ENCODE results near the gene UBIAD1. TPM values are rescaled to one million over a fixed set of nuclear protein-coding genes. Genes with fewer than 3 reads are reported as not detected.
"Not testable (repeated sequence)": the region's sequence is repeated elsewhere in the genome, so short reads cannot be mapped to it uniquely, and the experiment has no call there.

Gene UBIAD1
- total and polyA plus RNA-seq, 2 donors: 6.8 to 14.4 TPM

DNA sequence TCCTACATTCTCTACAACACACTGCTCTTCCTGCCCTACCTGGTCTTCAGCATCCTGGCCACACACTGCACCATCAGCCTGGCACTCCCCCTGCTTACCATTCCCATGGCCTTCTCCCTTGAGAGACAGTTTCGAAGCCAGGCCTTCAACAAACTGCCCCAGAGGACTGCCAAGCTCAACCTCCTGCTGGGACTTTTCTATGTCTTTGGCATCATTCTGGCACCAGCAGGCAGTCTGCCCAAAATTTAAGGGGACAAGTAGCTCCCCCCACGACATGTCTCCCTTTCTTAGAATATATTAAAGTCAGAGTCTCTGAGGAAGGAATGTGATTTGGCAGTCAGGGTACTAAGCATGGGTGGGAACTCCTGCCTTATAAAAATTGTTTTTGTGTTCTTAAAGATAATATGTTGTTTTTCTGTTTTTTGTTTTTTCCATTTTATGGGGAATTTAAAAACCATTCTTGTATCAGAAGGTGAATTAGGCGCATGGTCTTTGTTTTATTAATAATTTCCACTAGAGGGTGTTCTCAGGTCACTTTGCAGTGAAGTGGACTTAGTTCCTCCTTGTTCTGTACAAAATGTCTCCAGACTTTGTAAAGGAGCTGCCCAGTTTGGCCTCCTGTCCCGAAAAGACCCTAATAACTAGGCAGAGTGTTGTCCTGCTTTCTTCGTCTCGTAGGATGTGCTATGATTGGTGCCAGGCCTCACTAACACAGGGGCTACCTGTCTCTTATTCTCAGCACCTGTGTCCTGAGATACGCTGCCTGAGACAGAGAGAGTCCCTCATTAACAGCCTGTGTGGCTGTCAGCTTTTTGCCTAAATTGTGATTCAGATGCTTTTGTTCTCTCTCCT is 13.1 kb downstream of the UBIAD1 start:
- no peak overlapping the region for H3K4me3 ChIP-seq (ENCODE audit: low read depth, low read length)
- H3K27ac ChIP-seq (ENCODE audit: low read depth): no peak overlapping the region
- WGBS: 85% methylated on average over 7 of the region's 7 CpGs
- H3K36me3 ChIP-seq (ENCODE audit: insufficient read depth): peaks cover 5% of the 10 kb centered on the region
- no peaks in the 10 kb centered on the region for H3K4me1 ChIP-seq (ENCODE audit: insufficient read depth)
- DNase-seq (ENCODE audit: extremely low spot score): no peak

DNA sequence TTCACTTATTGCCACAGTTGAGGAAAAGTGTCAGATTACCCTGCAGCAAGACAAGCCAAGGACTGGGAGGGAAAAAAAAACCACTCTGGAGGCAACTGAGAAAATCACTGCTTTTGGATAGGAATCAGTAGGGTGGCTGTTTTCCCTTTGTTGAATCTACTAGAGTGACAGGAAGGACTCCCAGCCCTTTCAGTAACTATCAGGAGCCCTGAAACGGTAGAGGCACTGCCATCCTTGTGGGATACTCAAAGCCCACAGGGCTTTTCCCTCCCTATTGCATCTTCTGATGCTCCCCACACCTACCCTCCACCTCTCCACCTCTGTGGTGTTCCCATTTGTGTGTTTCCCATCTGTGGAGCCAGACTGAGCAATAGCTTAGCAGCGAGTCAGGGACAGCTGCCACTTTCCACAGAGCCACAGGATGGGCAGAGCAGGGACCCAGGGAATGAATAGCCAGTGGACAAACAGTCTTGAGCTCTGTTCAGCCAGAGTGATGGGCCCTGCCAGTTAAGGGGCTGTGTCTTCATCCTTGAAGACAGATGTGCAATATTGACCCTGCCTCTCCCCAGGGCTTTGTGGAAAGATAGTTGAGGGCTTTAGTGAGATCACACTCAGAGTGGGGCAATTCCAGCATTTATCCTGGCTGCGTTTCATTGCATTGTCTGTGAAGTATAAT is 13.9 kb downstream of the UBIAD1 start:
- H3K4me3 ChIP-seq (ENCODE audit: low read depth, low read length): no peak overlapping the region
- no peak overlapping the region for H3K27ac ChIP-seq (ENCODE audit: low read depth)
- peaks cover 5% of the 10 kb centered on the region for H3K36me3 ChIP-seq (ENCODE audit: insufficient read depth)
- DNase-seq (ENCODE audit: extremely low spot score): no peak
- 83% methylated on average over 3 of the region's 3 CpGs for WGBS
- no peaks in the 10 kb centered on the region for H3K4me1 ChIP-seq (ENCODE audit: insufficient read depth)

DNA sequence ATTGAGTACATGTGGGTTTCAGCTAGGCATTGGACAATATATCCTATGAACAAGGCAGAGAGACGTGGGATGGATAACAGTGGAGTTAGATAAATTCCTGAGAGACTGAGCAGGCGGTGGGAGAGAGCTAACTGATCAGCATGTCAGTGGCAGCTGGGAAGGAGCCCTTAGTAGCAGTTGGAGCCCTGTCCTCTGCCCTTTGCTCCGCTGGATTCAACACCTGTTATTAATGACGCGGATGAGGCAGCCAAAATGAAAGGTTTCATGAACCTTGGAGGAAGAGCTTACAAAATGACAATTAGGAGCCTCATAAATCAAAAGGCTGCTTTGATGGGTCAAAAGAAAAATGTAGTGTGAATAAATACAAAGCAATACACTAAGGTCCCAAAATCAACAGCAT is 16.1 kb downstream of the UBIAD1 start:
- Histone ChIP-seq H3K36me3 (ENCODE audit: insufficient read depth) (peaks cover 5% of the 10 kb centered on the region), H3K27ac (ENCODE audit: low read depth) (no peak overlapping the region), H3K4me1 (ENCODE audit: insufficient read depth) (no peaks in the 10 kb centered on the region), H3K4me3 (ENCODE audit: low read depth, low read length) (no peak overlapping the region)
- no peak for DNase-seq (ENCODE audit: extremely low spot score)
- 83% methylated on average over 5 of the region's 5 CpGs for WGBS

DNA sequence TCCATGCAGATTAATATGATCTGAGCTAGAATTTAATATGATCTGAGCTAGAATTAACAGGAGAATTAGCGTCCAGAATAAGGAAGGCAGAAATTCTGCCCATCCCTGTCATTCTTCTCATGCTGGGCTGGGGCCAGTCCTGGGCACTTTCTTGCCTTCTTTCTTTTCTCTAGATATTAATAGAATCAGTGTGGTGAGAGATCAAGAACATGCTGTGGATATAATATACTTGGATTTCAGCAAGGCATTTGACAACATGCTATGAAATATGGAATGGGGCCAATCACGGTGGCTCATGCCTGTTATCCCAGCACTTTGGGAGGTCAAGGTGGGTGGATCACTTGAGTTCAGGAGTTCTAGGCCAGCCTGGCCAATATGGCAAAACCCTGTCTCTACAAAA is 18.1 kb downstream of the UBIAD1 start:
- no peak for DNase-seq (ENCODE audit: extremely low spot score)
- H3K4me3 ChIP-seq (ENCODE audit: low read depth, low read length): no peak overlapping the region
- H3K27ac ChIP-seq (ENCODE audit: low read depth): no peak overlapping the region
- H3K4me1 ChIP-seq (ENCODE audit: insufficient read depth): no peaks in the 10 kb centered on the region
- H3K36me3 ChIP-seq (ENCODE audit: insufficient read depth): no peaks in the 10 kb centered on the region
- 85% methylated on average over 2 of the region's 2 CpGs for WGBS

DNA sequence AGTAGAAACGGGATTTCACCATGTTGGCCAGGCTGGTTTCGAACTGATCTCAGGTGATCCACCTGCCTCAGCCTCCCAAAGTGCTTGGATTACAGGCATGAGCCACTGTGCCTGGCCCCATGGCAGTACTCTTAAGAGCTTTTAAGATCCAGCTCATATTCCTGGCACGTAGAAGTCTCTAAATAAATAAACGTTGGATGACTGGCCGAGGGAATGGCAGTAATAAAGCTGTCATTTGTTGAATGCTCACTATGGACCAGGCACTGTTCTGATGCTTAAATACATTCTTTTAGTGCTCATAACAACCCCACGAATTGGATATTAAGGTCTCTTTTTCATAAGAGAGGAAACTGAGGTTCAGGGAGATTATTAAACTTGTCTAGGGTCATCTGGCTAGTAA is 20.9 kb downstream of the UBIAD1 start:
- H3K4me3 ChIP-seq (ENCODE audit: low read depth, low read length): no peak overlapping the region
- no peak overlapping the region for H3K27ac ChIP-seq (ENCODE audit: low read depth)
- H3K36me3 ChIP-seq (ENCODE audit: insufficient read depth): no peaks in the 10 kb centered on the region
- no peak for DNase-seq (ENCODE audit: extremely low spot score)
- WGBS: 56% methylated on average over 6 of the region's 6 CpGs
- no peaks in the 10 kb centered on the region for H3K4me1 ChIP-seq (ENCODE audit: insufficient read depth)

DNA sequence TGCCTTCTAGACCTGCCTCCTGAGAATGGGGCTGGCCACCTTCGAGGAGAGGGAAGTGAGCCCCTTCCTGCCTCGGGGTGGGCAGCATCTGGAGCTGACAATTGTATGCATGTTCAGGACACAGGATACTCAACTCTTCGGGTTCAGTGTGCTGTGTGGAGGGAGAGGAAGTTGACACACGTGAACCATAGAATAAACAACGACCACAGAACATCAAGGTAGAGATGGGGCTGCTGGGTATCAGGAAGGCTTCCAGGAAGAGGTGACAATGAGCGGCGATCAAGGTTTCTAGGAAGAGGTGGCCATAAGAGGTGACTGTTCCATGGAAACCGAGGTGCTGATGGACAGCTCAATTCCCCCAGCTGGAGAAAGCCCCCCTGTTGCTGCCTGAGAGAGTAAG is 22.0 kb downstream of the UBIAD1 start:
- H3K27ac ChIP-seq (ENCODE audit: low read depth): no peak overlapping the region
- no peaks in the 10 kb centered on the region for H3K36me3 ChIP-seq (ENCODE audit: insufficient read depth)
- H3K4me3 ChIP-seq (ENCODE audit: low read depth, low read length): no peak overlapping the region
- no peak for DNase-seq (ENCODE audit: extremely low spot score)
- H3K4me1 ChIP-seq (ENCODE audit: insufficient read depth): no peaks in the 10 kb centered on the region
- WGBS: 78% methylated on average over 8 of the region's 8 CpGs

DNA sequence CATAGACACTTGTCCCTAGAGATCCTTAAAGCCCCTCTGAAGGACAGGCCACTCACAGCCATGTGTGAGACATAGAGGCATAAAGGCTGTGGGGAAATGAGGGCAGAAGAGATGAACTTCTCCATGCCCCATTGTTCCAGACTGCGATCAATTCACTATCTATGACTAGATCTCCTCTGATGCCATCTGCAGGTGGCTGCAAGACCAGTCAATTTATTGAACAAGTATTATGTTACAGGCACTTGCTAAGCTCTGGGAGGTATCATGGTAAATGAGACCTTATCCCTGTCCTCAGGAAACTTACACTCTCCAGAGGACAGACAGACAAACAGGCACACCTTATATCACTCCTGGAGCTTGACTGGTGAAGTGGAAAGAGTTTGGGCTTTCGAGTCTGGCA is 22.9 kb downstream of the UBIAD1 start:
- WGBS: 97% methylated on average over 2 of the region's 2 CpGs
- no peak for DNase-seq (ENCODE audit: extremely low spot score)
- Histone ChIP-seq H3K36me3 (ENCODE audit: insufficient read depth) (no peaks in the 10 kb centered on the region), H3K27ac (ENCODE audit: low read depth) (no peak overlapping the region), H3K4me3 (ENCODE audit: low read depth, low read length) (no peak overlapping the region), H3K4me1 (ENCODE audit: insufficient read depth) (no peaks in the 10 kb centered on the region)

DNA sequence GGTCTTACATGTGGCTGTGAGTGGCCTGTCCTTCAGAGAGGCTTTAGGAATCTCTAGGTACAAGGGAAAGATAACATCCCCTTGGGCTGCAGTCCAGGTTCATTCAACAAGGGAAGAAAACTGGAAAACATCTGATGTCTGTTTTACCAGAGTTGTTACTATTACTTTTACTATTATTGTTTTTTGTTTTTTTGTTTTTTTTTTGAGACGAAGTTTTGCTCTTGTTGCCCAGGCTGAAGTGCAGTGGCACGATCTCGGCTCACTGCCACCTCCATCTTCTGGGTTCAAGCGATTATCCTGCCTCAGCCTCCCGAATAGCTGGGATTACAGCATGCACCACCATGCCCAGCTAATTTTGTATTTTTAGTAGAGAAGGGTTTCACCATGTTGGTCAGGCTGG is 24.8 kb downstream of the UBIAD1 start:
- not testable (repeated sequence) for H3K27ac ChIP-seq (ENCODE audit: low read depth); H3K4me3 ChIP-seq (ENCODE audit: low read depth, low read length); H3K4me1 ChIP-seq (ENCODE audit: insufficient read depth); H3K36me3 ChIP-seq (ENCODE audit: insufficient read depth); DNase-seq (ENCODE audit: extremely low spot score)
- 98% methylated on average over 5 of the region's 5 CpGs for WGBS

DNA sequence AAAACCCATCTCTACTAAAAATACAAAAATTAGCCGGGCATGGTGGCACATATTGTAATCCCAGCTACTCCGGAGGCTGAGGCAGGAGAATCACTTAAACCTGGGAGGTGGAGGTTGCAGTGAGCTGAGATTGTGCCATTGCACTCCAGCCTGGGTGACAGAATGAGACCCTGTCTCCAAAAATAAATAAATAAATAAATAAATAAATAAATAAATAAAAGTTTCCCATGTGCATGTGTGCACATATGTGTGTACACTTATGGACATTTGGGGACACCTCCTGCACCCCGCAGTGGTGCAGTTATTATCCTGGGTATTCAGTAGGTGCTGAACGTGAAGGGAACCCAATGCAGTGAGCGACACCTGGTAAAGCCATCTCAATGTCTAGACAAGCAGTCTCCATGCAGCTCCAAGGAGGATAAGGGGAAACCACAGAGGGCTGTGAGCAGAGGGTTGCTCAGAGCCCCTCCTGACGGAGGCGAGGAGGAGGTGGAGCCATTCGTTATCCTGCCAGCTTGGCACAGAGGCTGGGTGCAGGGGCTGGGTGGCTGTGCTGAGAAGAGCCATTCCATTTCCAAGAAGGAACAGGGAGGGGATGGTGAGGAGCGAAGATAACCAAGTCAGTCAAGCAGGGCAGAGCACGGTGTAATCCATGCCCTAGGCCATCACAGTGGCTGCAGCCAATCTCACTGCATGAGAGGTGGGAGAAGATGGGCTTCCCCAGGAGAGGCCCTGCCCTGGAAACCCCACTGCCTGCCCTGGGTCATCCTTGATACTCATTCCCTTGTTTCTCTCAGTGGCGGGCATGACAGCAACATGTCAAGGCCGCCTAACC is 25.6 kb downstream of the UBIAD1 start:
- no peak for DNase-seq (ENCODE audit: extremely low spot score)
- Histone ChIP-seq H3K36me3 (ENCODE audit: insufficient read depth) (no peaks in the 10 kb centered on the region), H3K4me3 (ENCODE audit: low read depth, low read length) (no peak overlapping the region), H3K27ac (ENCODE audit: low read depth) (no peak overlapping the region), H3K4me1 (ENCODE audit: insufficient read depth) (no peaks in the 10 kb centered on the region)
- 84% methylated on average over 12 of the region's 12 CpGs for WGBS

DNA sequence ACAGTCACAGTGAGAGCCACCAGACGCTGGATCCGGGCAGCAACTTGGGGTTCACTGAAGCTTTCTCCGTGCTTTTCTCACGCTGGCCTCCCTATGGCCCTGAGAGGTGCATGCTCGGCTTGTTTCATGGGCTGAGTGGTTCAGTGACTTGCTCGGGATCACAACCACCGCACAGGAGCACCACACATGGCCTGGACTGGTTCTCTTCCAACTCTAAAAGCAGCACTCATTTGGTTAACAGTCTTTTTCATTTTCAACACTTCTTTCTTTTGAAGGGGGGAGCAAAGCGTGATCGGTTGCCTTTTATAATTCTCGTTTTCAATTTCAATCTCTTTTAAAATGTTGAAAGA is 26.2 kb downstream of the UBIAD1 start:
- Histone ChIP-seq H3K36me3 (ENCODE audit: insufficient read depth) (no peaks in the 10 kb centered on the region), H3K4me3 (ENCODE audit: low read depth, low read length) (no peak overlapping the region), H3K27ac (ENCODE audit: low read depth) (no peak overlapping the region), H3K4me1 (ENCODE audit: insufficient read depth) (no peaks in the 10 kb centered on the region)
- DNase-seq (ENCODE audit: extremely low spot score): no peak
- 62% methylated on average over 10 of the region's 10 CpGs for WGBS

DNA sequence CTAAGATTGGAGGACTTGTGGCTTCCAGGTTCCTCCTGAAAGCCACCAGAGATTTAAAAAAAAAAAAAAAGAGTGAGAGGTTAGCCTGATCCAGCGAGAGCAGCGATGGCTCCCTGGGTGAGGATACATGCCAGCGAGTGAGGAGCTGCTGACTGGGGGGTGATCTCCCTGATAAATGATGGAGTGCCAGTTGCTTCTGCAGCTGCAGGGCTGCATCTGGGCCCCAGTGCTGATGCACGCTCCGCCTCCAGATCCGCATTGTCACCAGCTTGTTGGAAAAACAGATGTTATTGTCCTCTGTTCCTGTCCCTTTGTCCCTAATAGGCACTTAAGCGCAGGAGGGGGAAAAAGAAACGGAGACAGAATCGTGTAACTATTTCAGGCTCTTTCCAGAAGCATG is 28.6 kb downstream of the UBIAD1 start:
- H3K36me3 ChIP-seq (ENCODE audit: insufficient read depth): no peaks in the 10 kb centered on the region
- H3K4me3 ChIP-seq (ENCODE audit: low read depth, low read length): no peak overlapping the region
- no peak overlapping the region for H3K27ac ChIP-seq (ENCODE audit: low read depth)
- DNase-seq (ENCODE audit: extremely low spot score): no peak
- 64% methylated on average over 9 of the region's 9 CpGs for WGBS
- H3K4me1 ChIP-seq (ENCODE audit: insufficient read depth): no peaks in the 10 kb centered on the region

DNA sequence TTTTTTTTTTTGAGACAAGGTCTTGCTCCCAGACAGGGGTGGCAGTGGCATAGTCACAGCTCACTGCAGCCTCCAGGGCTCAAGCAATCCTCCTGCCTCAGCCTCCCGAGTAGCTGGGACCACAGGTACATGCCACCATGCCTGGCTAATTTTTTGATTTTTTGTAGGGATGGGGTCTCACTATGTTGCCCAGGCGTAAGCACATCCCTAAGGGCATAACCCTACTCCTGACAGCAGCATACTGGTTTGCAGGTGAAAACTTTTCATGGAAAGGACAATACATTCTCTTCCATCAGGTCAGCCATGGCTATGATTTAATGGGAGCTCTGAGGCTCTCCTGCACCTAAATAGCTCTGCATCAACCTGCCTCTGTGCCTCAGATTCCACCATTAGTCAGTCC is 29.4 kb downstream of the UBIAD1 start:
- DNase-seq (ENCODE audit: extremely low spot score): no peak
- 93% methylated on average over 2 of the region's 2 CpGs for WGBS
- no peaks in the 10 kb centered on the region for H3K4me1 ChIP-seq (ENCODE audit: insufficient read depth)
- no peaks in the 10 kb centered on the region for H3K36me3 ChIP-seq (ENCODE audit: insufficient read depth)
- no peak overlapping the region for H3K4me3 ChIP-seq (ENCODE audit: low read depth, low read length)
- no peak overlapping the region for H3K27ac ChIP-seq (ENCODE audit: low read depth)

DNA sequence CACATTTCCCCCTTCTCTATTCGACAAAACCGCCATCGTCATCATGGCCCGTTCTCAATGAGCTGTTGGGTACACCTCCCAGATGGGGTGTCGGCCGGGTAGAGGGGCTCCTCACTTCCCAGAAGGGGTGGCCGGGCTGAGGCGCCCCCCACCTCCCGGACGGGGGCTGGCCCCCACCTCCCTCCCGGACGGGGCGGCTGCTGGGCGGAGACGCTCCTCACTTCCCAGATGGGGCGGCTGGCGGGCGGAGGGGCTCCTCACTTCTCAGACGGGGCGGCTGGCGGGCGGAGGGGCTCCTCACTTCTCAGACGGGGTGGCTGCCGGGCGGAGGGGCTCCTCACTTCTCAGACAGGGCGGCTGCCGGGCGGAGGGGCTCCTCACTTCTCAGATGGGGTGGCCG is 32.5 kb downstream of the UBIAD1 start:
- not testable (repeated sequence) for H3K4me3 ChIP-seq (ENCODE audit: low read depth, low read length); H3K36me3 ChIP-seq (ENCODE audit: insufficient read depth); H3K27ac ChIP-seq (ENCODE audit: low read depth); H3K4me1 ChIP-seq (ENCODE audit: insufficient read depth); DNase-seq (ENCODE audit: extremely low spot score)
- WGBS: 91% methylated on average over 29 of the region's 29 CpGs

DNA sequence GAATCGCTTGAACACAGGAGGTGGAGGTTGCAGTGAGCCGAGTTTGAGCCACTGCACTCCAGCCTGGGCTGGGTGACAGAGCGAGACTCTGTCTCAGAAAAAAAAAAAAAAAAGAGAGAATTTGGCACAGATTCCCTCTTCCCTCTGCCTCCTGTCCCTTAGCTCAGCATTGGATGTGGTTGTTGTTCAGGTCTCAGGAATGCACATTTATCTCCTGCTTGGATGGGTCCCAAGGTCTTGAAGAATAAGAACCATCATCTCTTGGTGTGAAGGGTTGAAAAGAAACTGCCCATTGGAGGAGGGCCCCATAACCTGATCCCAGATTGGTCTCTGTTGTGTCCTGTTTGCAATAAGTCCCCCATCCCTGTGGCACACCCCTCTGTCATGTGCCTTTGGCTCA is 34.9 kb downstream of the UBIAD1 start:
- Histone ChIP-seq H3K36me3 (ENCODE audit: insufficient read depth) (no peaks in the 10 kb centered on the region), H3K4me3 (ENCODE audit: low read depth, low read length) (no peak overlapping the region), H3K27ac (ENCODE audit: low read depth) (no peak overlapping the region), H3K4me1 (ENCODE audit: insufficient read depth) (no peaks in the 10 kb centered on the region)
- no peak for DNase-seq (ENCODE audit: extremely low spot score)
- WGBS: 75% methylated on average over 3 of the region's 3 CpGs

Measured in urinary bladder (tissue), 4 donors.